WTC11 (cell line): Measurements from ENCODE around the gene CIT. TPM values are rescaled to one million over a fixed set of nuclear protein-coding genes. Genes with fewer than 3 reads are reported as not detected.

Experiments
- ATAC-seq: fragments of 200-7000 bp; cut with Tn5 transposase; 2 replicates; pipeline ENCODE4 v1.10.0; 2021; ENCODE audit warnings: mild to moderate bottlenecking, moderate library complexity
- CTCF ChIA-PET: fragments of 300-600 bp; sonication (Branson Sonifier 250); formaldehyde crosslinking; loops from one replicate; lab custom pipeline; 2021; ENCODE audit warnings: antibody characterized with exemption; lab: Charles Lee
- POLR2A ChIA-PET: fragments of 350-600 bp; sonication (Branson Sonifier 250); formaldehyde crosslinking; loops from one replicate; lab custom pipeline; 2021; ENCODE audit warnings: antibody characterized with exemption; lab: Charles Lee
- DNase-seq: peaks from one replicate; pipeline ENCODE4 v3.0.0; 2021; ENCODE audit warnings: low spot score
- H3K27ac Mint-ChIP-seq: 2 replicates; pipeline ENCODE4 v1.8.0; 2021; ENCODE audit warnings: mixed read lengths
- H3K27me3 Mint-ChIP-seq: 2 replicates; pipeline ENCODE4 v1.8.0; 2021; ENCODE audit warnings: low read depth, mild to moderate bottlenecking, moderate library complexity, mixed read lengths
- H3K36me3 Mint-ChIP-seq: 2 replicates; pipeline ENCODE4 v1.8.0; 2021; ENCODE audit warnings: mixed read lengths
- H3K4me1 Mint-ChIP-seq: 2 replicates; pipeline ENCODE4 v1.8.0; 2022; ENCODE audit warnings: mixed read lengths
- H3K4me3 Mint-ChIP-seq: 2 replicates; pipeline ENCODE4 v1.8.0; 2021; ENCODE audit warnings: mild to moderate bottlenecking, moderate library complexity, mixed read lengths
- H3K9me3 Mint-ChIP-seq: 2 replicates; pipeline ENCODE4 v1.8.0; 2021; ENCODE audit warnings: mixed read lengths
- ATF3 ChIP-seq: sonication (generic); formaldehyde crosslinking; conservative IDR thresholded peaks from 2 replicates; pipeline ENCODE4 v1.8.1; 2022; ENCODE audit warnings: mild to moderate bottlenecking, missing genetic modification reagents
- CBFB ChIP-seq: sonication (generic); formaldehyde crosslinking; IDR thresholded peaks from 2 replicates; pipeline ENCODE4 v1.8.1; 2022; ENCODE audit warnings: mild to moderate bottlenecking, low read depth, missing genetic modification reagents
- E2F5 ChIP-seq: sonication (generic); formaldehyde crosslinking; IDR thresholded peaks from 2 replicates; pipeline ENCODE4 v1.8.1; 2022; ENCODE audit warnings: mild to moderate bottlenecking, moderate library complexity, missing genetic modification reagents
- FOXK1 ChIP-seq: sonication (generic); formaldehyde crosslinking; IDR thresholded peaks from 2 replicates; pipeline ENCODE4 v1.8.0; 2022; ENCODE audit warnings: mild to moderate bottlenecking, moderate library complexity, missing genetic modification reagents
- GRHL2 ChIP-seq: fragments of 250-450 bp; sonication (Bioruptor Pico); IDR thresholded peaks from 2 replicates; pipeline ENCODE4 v1.8.0; 2022; ENCODE audit warnings: mild to moderate bottlenecking, moderate library complexity; ENCODE audit not compliant: insufficient replicate concordance, severe bottlenecking
- MYBL2 ChIP-seq: sonication (generic); formaldehyde crosslinking; IDR thresholded peaks from 2 replicates; pipeline ENCODE4 v1.8.1; 2023; ENCODE audit warnings: mild to moderate bottlenecking, moderate library complexity, missing genetic modification reagents
- NR3C1 ChIP-seq: sonication (generic); formaldehyde crosslinking; conservative IDR thresholded peaks from 2 replicates; pipeline ENCODE4 v1.8.1; 2023; ENCODE audit warnings: low read depth, mild to moderate bottlenecking, missing genetic modification reagents
- OVOL2 ChIP-seq: fragments of 250-450 bp; sonication (Bioruptor Pico); IDR thresholded peaks from 2 replicates; pipeline ENCODE4 v1.9.0; 2021; ENCODE audit warnings: mild to moderate bottlenecking, borderline replicate concordance
- ZNF396 ChIP-seq: fragments of 250-450 bp; sonication (Bioruptor Pico); IDR thresholded peaks from 2 replicates; pipeline ENCODE4 v1.8.0; 2021; ENCODE audit warnings: mild to moderate bottlenecking, moderate library complexity, borderline replicate concordance
- ZNF423 ChIP-seq: fragments of 250-450 bp; sonication (Bioruptor Pico); IDR thresholded peaks from 2 replicates; pipeline ENCODE4 v2.1.2; 2022; ENCODE audit warnings: mild to moderate bottlenecking, moderate library complexity
- total RNA-seq: library from RNA; stranded (reverse); gene quantifications from 3 replicates; pipeline ENCODE4 v1.2.3, GENCODE V29; 2021
- TF ChIP-seq, protein P1 (sequence below): sonication (generic); formaldehyde crosslinking; IDR thresholded peaks from 2 replicates; pipeline ENCODE4 v1.8.0; 2022; ENCODE audit warnings: missing genetic modification reagents
- TF ChIP-seq, protein P2 (sequence below): fragments of 250-450 bp; sonication (Bioruptor Pico); IDR thresholded peaks from 2 replicates; pipeline ENCODE4 v1.8.0; 2021; ENCODE audit warnings: mild to moderate bottlenecking
- TF ChIP-seq, protein P3 (sequence below): sonication (generic); formaldehyde crosslinking; IDR thresholded peaks from 2 replicates; pipeline ENCODE4 v1.8.1; 2023; ENCODE audit warnings: mild to moderate bottlenecking, missing genetic modification reagents, borderline replicate concordance

CIT gene
- total RNA-seq, 1 experiment from 2014 or later: 65.4 TPM

- ChIA-PET CTCF (interaction anchor here (0.5 to 4.0 kb wide), 5 partner anchors 23 to 1621 kb away, joined by 3 to 42 read pairs (median 4); no protein-coding TSS in a partner anchor), POLR2A (interaction anchor here (0.6 kb wide), 1 partner anchor 1601 kb away, joined by 9 read pairs; no protein-coding TSS in a partner anchor)
- peak overlapping the region; percentile 75 for H3K27ac Mint-ChIP-seq
- peak; percentile 59 for ATAC-seq
- no peak for TF ChIP-seq OVOL2 (CRISPR knock-in tag)
- no peak for TF ChIP-seq E2F5
- TF ChIP-seq GRHL2 (CRISPR knock-in tag): no peak
- TF ChIP-seq, protein P1, sequence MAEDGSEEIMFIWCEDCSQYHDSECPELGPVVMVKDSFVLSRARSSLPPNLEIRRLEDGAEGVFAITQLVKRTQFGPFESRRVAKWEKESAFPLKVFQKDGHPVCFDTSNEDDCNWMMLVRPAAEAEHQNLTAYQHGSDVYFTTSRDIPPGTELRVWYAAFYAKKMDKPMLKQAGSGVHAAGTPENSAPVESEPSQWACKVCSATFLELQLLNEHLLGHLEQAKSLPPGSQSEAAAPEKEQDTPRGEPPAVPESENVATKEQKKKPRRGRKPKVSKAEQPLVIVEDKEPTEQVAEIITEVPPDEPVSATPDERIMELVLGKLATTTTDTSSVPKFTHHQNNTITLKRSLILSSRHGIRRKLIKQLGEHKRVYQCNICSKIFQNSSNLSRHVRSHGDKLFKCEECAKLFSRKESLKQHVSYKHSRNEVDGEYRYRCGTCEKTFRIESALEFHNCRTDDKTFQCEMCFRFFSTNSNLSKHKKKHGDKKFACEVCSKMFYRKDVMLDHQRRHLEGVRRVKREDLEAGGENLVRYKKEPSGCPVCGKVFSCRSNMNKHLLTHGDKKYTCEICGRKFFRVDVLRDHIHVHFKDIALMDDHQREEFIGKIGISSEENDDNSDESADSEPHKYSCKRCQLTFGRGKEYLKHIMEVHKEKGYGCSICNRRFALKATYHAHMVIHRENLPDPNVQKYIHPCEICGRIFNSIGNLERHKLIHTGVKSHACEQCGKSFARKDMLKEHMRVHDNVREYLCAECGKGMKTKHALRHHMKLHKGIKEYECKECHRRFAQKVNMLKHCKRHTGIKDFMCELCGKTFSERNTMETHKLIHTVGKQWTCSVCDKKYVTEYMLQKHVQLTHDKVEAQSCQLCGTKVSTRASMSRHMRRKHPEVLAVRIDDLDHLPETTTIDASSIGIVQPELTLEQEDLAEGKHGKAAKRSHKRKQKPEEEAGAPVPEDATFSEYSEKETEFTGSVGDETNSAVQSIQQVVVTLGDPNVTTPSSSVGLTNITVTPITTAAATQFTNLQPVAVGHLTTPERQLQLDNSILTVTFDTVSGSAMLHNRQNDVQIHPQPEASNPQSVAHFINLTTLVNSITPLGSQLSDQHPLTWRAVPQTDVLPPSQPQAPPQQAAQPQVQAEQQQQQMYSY (CRISPR knock-in tag): no peak
- TF ChIP-seq FOXK1 (CRISPR knock-in tag): peak; percentile 56; the same call in 1 of the 2 replicates
- no peak for TF ChIP-seq CBFB (CRISPR knock-in tag)
- DNase-seq: peak; percentile 54
- no peaks in the 10 kb centered on the region; the same call in 1 of the 2 replicates for H3K27me3 Mint-ChIP-seq
- H3K36me3 Mint-ChIP-seq: peaks cover 22% of the 10 kb centered on the region
- peak overlapping the region; percentile 53 for H3K4me3 Mint-ChIP-seq
- H3K9me3 Mint-ChIP-seq: peaks cover 15% of the 10 kb centered on the region
- H3K4me1 Mint-ChIP-seq: peaks cover 28% of the 10 kb centered on the region
Measured at GRCh38 chr12:119803381-119803791, 73.7 kb downstream of the CIT start.

DNA sequence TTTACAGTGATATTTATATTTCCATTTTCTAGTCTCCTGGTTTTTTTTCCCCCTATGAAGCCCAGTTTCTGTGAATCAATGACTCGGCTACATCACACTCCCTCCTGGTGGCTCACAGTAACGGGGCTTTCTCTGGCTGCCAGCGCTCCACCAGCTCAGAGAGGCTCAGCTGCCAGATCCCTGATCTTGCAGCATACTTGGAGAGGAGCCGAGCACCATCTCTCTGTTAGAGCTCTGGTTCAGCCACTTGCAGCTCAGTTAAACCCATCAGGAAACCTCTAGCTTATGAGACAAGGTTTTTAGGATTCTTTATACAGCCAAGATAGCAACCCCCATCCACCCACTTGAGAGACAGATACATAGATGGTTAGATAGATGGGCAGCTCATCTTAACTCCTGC, 74.6 kb downstream of the CIT start:
- Mint-ChIP-seq H3K4me1 (peaks cover 28% of the 10 kb centered on the region), H3K27ac (peak overlapping the region; percentile 73)
- DNase-seq: no peak
- CTCF ChIA-PET: interaction anchor here (1.0 to 4.0 kb wide), 3 partner anchors 22 to 107 kb away, joined by 3 to 42 read pairs (median 4); no protein-coding TSS in a partner anchor
- POLR2A ChIA-PET: no interaction called here
- TF ChIP-seq, protein P2, sequence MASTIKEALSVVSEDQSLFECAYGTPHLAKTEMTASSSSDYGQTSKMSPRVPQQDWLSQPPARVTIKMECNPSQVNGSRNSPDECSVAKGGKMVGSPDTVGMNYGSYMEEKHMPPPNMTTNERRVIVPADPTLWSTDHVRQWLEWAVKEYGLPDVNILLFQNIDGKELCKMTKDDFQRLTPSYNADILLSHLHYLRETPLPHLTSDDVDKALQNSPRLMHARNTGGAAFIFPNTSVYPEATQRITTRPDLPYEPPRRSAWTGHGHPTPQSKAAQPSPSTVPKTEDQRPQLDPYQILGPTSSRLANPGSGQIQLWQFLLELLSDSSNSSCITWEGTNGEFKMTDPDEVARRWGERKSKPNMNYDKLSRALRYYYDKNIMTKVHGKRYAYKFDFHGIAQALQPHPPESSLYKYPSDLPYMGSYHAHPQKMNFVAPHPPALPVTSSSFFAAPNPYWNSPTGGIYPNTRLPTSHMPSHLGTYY (CRISPR knock-in tag): no peak
- TF ChIP-seq ZNF396 (CRISPR knock-in tag): no peak
- TF ChIP-seq MYBL2: no peak
- no peak for TF ChIP-seq ZNF423 (CRISPR knock-in tag)
- no peak for TF ChIP-seq ATF3
- no peak for TF ChIP-seq NR3C1 (CRISPR knock-in tag)
- TF ChIP-seq, protein P3, sequence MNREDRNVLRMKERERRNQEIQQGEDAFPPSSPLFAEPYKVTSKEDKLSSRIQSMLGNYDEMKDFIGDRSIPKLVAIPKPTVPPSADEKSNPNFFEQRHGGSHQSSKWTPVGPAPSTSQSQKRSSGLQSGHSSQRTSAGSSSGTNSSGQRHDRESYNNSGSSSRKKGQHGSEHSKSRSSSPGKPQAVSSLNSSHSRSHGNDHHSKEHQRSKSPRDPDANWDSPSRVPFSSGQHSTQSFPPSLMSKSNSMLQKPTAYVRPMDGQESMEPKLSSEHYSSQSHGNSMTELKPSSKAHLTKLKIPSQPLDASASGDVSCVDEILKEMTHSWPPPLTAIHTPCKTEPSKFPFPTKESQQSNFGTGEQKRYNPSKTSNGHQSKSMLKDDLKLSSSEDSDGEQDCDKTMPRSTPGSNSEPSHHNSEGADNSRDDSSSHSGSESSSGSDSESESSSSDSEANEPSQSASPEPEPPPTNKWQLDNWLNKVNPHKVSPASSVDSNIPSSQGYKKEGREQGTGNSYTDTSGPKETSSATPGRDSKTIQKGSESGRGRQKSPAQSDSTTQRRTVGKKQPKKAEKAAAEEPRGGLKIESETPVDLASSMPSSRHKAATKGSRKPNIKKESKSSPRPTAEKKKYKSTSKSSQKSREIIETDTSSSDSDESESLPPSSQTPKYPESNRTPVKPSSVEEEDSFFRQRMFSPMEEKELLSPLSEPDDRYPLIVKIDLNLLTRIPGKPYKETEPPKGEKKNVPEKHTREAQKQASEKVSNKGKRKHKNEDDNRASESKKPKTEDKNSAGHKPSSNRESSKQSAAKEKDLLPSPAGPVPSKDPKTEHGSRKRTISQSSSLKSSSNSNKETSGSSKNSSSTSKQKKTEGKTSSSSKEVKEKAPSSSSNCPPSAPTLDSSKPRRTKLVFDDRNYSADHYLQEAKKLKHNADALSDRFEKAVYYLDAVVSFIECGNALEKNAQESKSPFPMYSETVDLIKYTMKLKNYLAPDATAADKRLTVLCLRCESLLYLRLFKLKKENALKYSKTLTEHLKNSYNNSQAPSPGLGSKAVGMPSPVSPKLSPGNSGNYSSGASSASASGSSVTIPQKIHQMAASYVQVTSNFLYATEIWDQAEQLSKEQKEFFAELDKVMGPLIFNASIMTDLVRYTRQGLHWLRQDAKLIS (CRISPR knock-in tag): no peak
- TF ChIP-seq, all 79 proteins: peak for 0
- peaks cover 11% of the 10 kb centered on the region for H3K9me3 Mint-ChIP-seq
- H3K4me3 Mint-ChIP-seq: peak overlapping the region; percentile 16
- no peaks in the 10 kb centered on the region; the same call in 1 of the 2 replicates for H3K27me3 Mint-ChIP-seq
- H3K36me3 Mint-ChIP-seq: peaks cover 15% of the 10 kb centered on the region
- no peak for ATAC-seq
